Activated T-cell treated with anti-CD3 and anti-CD28 coated beads for 1 hour (primary cell): ENCODE data around the gene CARD10.
"Not testable (repeated sequence)": the region's sequence is repeated elsewhere in the genome, so short reads cannot be mapped to it uniquely, and the experiment has no call there.

Experiments
- DNase-seq: peaks from one replicate; pipeline ENCODE4 v3.0.0-alpha.2; 2020; ENCODE audit warnings: low read depth

CARD10 gene

DNA sequence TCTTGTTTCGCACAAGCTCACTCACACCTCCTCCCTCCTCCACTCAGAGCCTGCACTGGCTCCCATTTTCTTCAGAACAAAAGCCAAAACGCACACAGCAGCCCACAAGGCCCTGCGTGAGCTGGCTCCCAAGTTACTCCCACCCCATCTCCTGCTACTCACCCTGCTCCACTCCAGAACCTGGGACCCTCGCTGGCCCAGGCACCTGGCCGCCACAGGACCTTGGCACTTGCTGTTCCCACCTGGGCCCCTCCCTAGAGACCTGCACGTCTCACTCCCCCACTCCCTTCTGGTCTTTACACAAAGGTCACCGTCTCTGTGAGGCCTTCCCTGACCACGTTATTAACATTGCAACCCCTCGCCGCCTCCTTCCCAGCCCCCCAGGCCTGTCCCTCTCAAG, 32.1 kb downstream of the CARD10 start:
- DNase-seq, result no peak

DNA sequence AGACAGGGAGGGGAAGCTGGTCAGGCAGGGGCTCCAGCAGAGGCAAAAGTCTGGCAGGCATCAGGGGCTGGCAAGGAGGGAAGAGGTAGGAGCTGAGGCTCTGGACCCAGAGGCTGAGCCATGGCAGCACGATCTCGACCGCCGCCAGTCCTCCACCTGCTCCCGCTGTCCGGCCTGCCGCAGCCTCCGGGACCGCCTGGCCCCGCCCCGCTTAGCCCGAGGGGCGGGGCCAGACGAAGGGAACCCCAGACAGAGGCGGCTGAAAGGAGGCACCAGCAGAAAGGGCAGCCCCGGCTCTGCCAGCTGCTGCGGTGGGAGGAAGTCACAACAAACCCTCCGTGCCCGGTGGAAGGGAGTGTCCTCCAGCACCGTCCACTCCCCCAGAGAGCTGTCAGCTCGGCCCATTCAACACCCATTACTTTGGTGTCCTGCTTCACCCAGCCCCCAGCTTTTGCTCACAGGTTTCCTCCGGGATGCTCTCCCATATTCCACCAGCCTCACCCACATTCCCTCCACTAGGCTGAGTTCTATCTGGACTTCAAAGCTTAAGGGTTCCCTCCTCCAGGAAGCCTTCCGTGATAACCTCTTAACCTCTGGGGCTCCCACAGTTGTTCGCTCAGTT, 32.9 kb downstream of the CARD10 start, which contains the start of gene MFNG:
Gene MFNG (minus strand): TSS at position 161 of the 622 bp plus-strand sequence. CDS start 207 bp downstream, outside the sequence.
- DNase-seq, result peak; percentile 62

DNA sequence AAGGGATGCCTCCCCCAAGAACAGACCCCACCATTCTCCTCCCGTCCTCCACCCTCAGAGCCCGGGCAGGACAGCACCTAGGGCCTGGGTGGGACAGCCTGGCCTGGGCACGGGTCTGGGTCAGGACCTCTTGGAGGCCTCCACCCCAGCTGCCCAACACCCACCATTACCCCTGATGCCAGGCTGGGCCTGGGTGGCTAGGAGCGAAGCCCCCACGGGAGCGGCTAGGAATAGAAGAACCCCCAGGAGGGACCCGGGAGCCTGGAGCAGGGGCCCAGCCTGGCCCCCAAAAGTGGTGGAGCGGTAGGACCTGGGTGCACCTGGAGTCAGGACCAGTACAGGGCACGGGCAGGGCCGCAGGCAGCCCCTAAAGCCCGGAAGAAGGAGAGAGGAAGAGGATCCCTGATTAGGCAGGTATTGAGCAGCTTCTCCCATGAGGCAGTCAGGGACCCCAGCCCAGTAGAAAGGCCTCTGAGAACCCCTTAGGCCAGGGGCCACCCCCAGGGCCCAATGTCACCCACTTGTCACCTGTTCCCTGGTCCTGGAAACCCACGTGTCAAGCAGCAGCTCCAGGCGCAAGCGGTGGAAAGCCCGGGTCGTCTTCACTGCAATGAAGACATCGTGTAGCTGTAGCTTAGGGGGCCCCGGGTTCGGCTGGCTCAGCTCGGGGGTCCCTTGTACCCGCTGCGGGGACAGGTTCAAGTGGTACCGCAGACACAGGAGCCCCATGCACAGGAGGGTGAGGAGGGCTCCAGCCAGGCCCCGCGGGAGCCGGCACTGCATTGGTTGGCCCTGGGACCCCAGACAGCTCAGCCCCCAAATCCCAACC, 33.6 kb downstream of the CARD10 start:
- DNase-seq, result no peak

GRCh38 chr22:37484480-37485394, 34.5 kb downstream of the CARD10 start:
- peak; percentile 67 for DNase-seq

DNA sequence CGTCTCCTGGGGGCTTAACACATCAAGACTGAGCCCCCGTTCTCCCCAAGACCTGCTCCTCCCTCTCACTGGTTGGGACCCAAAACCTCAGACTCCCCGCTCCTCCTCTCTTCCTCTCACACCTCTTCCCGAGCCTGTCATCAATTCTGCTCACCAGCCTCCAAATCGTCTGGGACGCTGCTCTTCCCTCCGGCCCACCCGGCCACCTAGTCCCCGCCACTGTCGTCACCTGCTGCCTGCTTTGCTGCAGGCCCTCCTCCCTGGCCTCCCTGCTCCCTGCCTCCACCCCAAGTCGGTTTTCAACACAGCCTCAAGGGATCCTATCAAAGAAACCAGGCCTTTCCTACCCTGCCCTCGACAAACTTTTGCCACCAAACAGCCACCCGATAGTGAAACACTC, 36.2 kb downstream of the CARD10 start:
- no peak for DNase-seq

DNA sequence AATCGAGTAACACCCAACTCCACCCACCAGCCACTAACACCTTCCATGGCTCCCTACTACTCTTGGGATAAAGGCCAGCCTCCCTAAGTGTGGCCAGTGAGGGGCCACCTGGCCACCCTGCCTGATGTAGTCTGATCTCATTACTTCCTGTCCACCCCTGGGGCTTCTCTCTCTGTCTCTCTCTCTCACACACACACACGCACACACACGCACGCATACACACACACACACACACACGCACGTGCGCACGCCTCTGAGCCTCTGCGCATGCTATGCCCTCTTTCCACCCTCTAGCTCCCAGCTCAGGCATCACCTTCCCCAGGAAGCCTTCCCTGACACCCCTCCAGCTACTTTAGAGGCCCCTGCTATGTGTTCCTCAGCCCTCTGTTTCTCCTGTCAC, 37.0 kb downstream of the CARD10 start:
- DNase-seq, result no peak

GRCh38 chr22:37481347-37481907, 37.8 kb downstream of the CARD10 start:
- no peak for DNase-seq

DNA sequence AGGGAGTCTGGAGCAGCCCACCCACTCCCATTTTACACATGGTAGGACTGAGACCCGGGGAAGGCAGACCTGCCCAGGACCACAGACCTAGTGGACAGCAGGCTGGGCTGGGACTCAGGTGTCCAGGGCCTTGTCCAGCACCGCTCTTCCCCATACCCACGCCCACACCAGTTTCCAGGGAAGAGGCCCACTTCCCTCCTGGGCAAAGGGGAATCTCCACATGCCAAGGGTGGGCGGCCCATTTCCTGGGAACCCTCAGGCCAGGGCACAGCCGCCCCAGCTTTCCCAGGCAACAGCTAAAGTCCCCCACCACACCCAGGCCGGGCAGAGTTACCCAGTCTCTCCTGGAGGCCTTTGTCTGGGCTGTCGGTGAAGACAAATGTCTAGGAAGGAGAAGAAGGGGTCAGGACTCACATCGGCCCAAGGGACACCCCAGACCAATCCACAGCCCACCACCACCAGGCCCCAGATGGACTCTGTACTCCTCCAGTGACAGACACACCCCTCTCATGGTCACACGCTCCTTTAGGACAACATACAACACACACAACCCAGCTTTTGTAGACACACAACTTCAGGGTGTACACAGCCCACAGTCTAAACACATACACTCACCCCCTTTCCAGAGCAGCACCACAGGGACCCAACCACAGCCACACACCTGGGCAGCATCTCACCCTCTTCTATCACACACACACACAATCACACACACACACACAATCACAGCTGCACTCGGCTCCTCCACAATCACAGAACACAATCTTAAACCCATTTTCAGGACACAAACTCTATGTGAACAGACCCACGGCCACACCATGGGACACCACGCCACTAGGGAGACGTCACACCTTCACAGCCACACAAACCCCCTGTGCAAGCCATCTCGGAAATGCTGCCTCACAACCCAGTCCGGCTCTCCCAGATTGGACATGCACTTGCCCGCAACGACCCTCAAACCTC, 38.5 kb downstream of the CARD10 start:
- no peak for DNase-seq

DNA sequence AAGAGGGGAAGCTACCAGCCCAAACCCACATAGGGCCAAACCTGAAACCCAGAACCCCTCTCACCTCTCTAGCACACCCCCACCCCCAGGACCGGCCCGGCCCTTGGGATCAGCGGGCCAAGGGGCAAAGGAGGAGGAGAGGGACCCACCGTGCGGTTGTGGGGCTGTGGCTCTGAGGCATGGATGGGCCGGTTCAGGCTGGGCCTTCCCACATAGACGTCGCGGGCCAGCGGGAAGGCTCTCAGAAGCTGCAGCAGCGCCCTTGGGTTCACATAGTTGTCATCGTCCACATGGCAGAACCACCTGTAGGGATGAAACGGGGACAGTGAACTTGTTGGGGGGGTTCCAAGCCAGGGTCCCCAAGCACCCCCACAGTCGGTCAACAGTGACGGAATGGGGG, 40.0 kb downstream of the CARD10 start:
- DNase-seq, result no peak

GRCh38 chr22:37476389-37477329, 42.6 kb downstream of the CARD10 start:
- DNase-seq, result no peak

- no peak for DNase-seq
Observed at GRCh38 chr22:37474447-37475090, 44.6 kb downstream of the CARD10 start.

- no peak for DNase-seq
Observed at GRCh38 chr22:37473437-37473946, 45.7 kb downstream of the CARD10 start.

GRCh38 chr22:37472418-37473006, 46.7 kb downstream of the CARD10 start:
- DNase-seq, result peak; percentile 34

- no peak for DNase-seq
Observed at GRCh38 chr22:37471727-37472417, 47.3 kb downstream of the CARD10 start.

DNA sequence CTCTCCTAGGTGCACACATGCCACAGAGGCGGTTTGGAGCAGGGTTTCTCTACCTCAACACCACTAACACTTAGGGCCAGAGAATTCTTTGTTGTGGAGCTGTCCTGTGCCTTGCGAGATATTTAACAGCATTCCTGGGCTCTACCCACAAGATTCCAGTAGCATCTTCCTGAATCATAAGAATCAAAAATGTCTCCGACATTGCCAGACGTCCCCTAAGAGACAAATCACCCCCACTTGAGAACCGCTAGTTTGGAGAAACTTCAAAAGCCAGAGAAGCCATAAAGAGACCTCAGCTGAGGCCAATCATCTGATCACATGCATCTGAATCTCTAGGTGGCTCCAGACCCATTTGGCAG, 49.1 kb downstream of the CARD10 start:
- no peak for DNase-seq

DNA sequence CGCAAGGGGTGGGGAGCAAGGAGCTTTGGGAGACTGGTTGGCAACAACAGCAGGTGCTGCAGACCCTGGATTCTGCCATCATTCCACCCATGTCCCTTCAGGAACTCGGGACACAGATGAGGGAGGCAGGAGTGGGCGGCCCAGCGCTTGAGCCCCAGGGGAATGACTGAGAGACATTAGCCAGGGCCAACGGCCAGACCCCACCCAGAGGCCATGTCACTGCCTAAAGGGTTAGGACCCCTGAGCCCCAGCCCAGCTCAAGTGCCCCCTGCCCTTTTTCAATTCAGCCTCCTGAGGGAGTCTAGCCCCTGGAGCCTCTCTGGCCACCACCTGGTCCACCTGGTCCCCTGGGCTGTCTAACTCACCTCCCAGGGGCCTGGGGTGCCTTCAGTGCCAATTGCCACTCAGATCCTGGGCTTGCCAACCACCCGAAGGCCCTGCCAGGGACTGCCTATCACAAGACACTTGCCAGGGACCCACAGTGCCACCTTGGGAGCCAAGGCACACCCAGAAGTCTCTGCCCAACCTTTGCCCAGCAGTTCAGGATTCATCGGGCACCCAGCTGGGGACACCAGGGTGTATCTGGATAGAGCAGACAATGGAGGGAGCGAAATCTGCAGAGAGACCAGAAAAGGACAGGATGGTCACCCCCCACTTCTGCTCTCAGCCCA, 49.7 kb downstream of the CARD10 start:
- no peak for DNase-seq

DNA sequence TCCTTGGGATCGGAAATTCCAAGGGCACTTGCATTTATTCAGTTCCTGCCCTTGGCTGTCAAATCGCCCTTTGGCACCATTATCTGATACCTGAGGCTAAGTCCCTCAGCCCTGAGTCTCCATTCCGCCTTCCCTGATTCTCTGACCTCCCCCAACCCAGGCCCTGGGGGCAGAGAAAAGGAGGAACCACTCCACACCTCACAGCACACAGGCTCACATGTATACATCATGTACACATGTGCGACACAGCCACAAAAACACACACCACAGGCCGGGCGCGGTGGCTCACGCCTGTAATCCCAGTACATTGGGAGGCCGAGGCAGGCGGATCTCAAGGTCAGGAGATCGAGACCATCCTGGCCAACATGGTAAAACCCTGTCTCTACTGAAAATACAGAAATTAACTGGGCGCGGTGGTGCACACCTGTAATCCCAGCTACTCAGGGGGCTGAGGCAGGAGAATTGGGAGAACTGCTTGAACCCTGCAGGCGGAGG, 51.0 kb downstream of the CARD10 start:
- not testable (repeated sequence) for DNase-seq
